Activated T-helper 1 cell treated with anti-CD3 and anti-CD28 coated beads, Interleukin-12 subunit alpha, Interleukin-12 subunit beta, Interleukin-2, Interleukin-4 antibody, amounts not matched to agents 30 ng/mL and 10 ng/mL and 1 ng/mL, durations not matched to agents 14 hours and 24 hours and 36 hours (primary cell): ENCODE results near the gene PRKG1. TPM values are rescaled to one million over a fixed set of nuclear protein-coding genes. Genes with fewer than 3 reads are reported as not detected.
"Not testable (repeated sequence)": the region's sequence is repeated elsewhere in the genome, so short reads cannot be mapped to it uniquely, and the experiment has no call there.

ENCODE experiments used
- DNase-seq: peaks from one replicate; pipeline ENCODE4 v3.0.0; 2021; ENCODE audit warnings: low spot score
- H3K27ac Mint-ChIP-seq: one replicate; pipeline ENCODE4 v1.8.0; 2021; ENCODE audit warnings: mild to moderate bottlenecking, mixed read lengths
- H3K27me3 Mint-ChIP-seq: one replicate; pipeline ENCODE4 v1.8.0; 2022; ENCODE audit warnings: mild to moderate bottlenecking, moderate library complexity, mixed read lengths; ENCODE audit not compliant: insufficient read depth
- H3K36me3 Mint-ChIP-seq: one replicate; pipeline ENCODE4 v1.8.0; 2021; ENCODE audit warnings: low read depth, mixed read lengths
- H3K4me1 Mint-ChIP-seq: one replicate; pipeline ENCODE4 v1.8.0; 2021; ENCODE audit warnings: low read depth, mixed read lengths
- H3K4me3 Mint-ChIP-seq: one replicate; pipeline ENCODE4 v1.8.0; 2021; ENCODE audit warnings: mild to moderate bottlenecking, moderate library complexity, mixed read lengths
- H3K9me3 Mint-ChIP-seq: one replicate; pipeline ENCODE4 v1.8.0; 2021; ENCODE audit warnings: mixed read lengths
- intact Hi-C: fragments of 100-400 bp; cut with micrococcal nuclease; formaldehyde crosslinking; loops from one replicate; pipeline ENCODE4 v1.15.1; 2024
- total RNA-seq: library from RNA; stranded (reverse); gene quantifications from 2 replicates; pipeline ENCODE4 v1.2.3, GENCODE V29; 2022

The PRKG1 gene
- total RNA-seq, 1 donor from 2014 or later, result not detected

- intact Hi-C loops, result no loop called here
- H3K36me3 Mint-ChIP-seq, result no peaks in the 10 kb centered on the region
- H3K4me1 Mint-ChIP-seq, result no peaks in the 10 kb centered on the region
- no peak overlapping the region for H3K27ac Mint-ChIP-seq
- H3K9me3 Mint-ChIP-seq, result no peaks in the 10 kb centered on the region
- no peak overlapping the region for H3K4me3 Mint-ChIP-seq
- DNase-seq, result no peak
- H3K27me3 Mint-ChIP-seq, result peaks cover 2% of the 10 kb centered on the region
Measured at GRCh38 chr10:52019077-52019555, 944.8 kb downstream of the PRKG1 start.

DNA sequence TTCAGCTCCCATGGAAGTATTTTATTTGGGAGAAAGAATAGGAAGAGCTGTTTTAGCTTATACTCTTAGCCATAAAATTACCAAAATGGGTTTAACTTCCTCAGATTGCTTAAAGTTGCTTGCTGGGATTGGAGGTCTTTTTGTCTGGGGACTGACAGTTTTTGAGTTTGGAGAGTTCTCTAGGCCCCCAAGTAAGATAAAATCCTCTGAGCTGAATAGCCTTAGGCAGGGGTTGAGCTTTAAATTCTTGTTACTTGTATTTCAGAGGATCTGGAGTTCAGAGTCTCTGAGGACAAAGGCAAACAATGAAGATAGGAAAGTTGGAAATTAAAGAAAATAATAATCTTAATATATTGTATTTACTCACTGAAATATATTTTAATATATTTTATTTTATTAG lies 945.4 kb downstream of the PRKG1 start:
- H3K4me3 Mint-ChIP-seq, result no peak overlapping the region
- intact Hi-C loops, result no loop called here

DNA sequence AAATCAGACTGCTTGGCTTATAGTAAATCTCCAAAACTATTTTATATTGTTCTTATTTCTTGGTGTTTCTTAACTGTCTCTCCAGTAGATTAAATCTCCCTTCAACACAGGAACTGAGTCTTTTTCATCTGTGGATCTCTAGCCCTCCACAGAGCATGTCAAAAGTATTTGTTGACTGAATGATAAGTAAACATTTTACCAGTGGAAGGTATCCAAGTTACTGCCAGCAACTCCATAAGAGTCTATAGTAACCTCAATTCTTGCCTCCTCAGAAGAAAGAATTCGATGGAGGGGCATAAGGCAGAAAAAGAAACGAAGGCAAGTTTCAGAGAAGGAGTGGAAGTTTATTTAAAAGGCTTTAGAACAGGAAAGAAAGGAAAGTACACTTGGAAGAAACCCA lies 945.9 kb downstream of the PRKG1 start:
- no peak overlapping the region for H3K4me3 Mint-ChIP-seq
- H3K4me1 Mint-ChIP-seq, result no peaks in the 10 kb centered on the region
- H3K27ac Mint-ChIP-seq, result no peak overlapping the region
- H3K27me3 Mint-ChIP-seq, result peaks cover 2% of the 10 kb centered on the region
- DNase-seq, result no peak
- intact Hi-C loops, result no loop called here
- H3K36me3 Mint-ChIP-seq, result no peaks in the 10 kb centered on the region
- no peaks in the 10 kb centered on the region for H3K9me3 Mint-ChIP-seq

More for the DNA sequence above, 945.4 kb downstream of the PRKG1 start:
- Mint-ChIP-seq H3K9me3 (no peaks in the 10 kb centered on the region), H3K27me3 (peaks cover 2% of the 10 kb centered on the region), H3K27ac (no peak overlapping the region), H3K4me1 (no peaks in the 10 kb centered on the region), H3K36me3 (no peaks in the 10 kb centered on the region)
- no peak for DNase-seq

DNA sequence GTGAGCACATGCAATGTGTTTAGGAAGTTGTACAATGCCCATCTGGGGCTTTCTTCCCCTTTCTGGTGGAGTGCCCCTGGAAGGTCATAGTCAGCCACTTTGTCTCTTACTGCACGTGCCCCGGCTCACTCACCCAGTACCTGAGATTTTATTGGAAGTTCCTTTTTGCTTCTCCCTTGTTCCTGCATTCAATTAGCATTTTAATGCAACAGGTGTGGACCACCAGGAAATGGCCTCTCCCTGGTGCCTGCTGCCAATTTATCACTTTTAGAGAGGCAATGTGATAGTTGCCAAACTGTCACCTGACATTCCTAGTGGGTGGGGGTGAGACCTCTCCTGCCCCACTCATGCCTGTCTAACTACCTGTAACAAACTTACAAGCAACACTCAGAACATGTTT lies 946.4 kb downstream of the PRKG1 start:
- Mint-ChIP-seq H3K27ac (no peak overlapping the region), H3K27me3 (peaks cover 2% of the 10 kb centered on the region), H3K9me3 (no peaks in the 10 kb centered on the region), H3K36me3 (no peaks in the 10 kb centered on the region), H3K4me1 (no peaks in the 10 kb centered on the region), H3K4me3 (no peak overlapping the region)
- no peak for DNase-seq
- intact Hi-C loops, result no loop called here

DNA sequence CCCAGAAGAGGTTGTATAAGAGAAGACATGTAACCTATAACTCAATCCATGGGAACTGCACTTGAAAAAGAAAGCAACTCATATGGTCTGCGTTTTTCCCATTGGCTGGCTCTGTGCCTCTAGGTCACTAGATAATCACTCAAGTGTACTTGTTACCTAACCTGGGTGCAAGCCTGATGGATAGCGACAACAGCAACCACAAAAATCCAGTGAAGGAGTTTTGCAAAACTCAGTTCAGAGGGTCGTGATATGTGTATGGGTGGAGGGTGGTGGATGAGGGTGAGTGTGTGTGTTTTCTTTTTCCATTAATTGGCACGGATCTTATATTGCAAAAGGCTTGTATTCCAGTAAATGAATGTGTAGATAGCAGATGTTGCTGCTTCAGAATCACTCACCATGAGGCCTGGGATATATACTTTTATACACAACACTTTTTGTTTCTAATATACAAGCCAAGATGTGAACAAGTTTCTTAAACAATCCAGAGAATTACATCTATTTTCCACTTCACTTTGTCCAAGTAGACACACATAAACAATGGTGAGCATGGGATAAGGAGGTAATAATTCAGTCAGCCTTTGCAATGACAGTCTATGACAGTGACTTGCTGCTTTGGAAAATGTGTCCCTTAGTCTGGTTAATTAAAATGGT lies 952.9 kb downstream of the PRKG1 start:
- Mint-ChIP-seq H3K9me3 (no peaks in the 10 kb centered on the region), H3K36me3 (no peaks in the 10 kb centered on the region), H3K27ac (no peak overlapping the region), H3K27me3 (peaks cover 2% of the 10 kb centered on the region), H3K4me1 (no peaks in the 10 kb centered on the region), H3K4me3 (no peak overlapping the region)
- DNase-seq, result no peak
- intact Hi-C loops, result no loop called here

DNA sequence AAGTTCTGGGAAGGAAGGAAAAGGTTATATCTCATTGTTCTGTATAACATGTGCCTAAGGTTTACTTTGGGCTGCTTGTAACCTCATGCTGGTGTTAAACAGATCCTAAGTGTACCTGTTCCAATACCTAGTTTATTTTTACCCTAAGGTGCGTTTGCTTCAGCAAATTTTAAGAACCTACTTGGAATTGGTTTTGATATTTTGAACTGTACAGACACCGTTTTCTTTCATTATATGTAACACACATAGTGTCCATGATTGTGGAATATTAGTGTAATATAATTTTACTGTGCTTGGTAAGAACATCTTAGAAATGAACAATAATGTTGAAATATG lies 954.2 kb downstream of the PRKG1 start:
- Mint-ChIP-seq H3K36me3 (no peaks in the 10 kb centered on the region), H3K9me3 (no peaks in the 10 kb centered on the region), H3K27ac (no peak overlapping the region), H3K27me3 (no peaks in the 10 kb centered on the region), H3K4me1 (no peaks in the 10 kb centered on the region), H3K4me3 (no peak overlapping the region)
- DNase-seq, result no peak
- intact Hi-C loops, result no loop called here

GRCh38 chr10:52029628-52030027 lies 955.3 kb downstream of the PRKG1 start:
- Mint-ChIP-seq H3K4me3 (no peak overlapping the region), H3K27ac (no peak overlapping the region), H3K27me3 (no peaks in the 10 kb centered on the region), H3K9me3 (no peaks in the 10 kb centered on the region), H3K36me3 (no peaks in the 10 kb centered on the region), H3K4me1 (no peaks in the 10 kb centered on the region)
- no peak for DNase-seq
- intact Hi-C loops, result no loop called here

DNA sequence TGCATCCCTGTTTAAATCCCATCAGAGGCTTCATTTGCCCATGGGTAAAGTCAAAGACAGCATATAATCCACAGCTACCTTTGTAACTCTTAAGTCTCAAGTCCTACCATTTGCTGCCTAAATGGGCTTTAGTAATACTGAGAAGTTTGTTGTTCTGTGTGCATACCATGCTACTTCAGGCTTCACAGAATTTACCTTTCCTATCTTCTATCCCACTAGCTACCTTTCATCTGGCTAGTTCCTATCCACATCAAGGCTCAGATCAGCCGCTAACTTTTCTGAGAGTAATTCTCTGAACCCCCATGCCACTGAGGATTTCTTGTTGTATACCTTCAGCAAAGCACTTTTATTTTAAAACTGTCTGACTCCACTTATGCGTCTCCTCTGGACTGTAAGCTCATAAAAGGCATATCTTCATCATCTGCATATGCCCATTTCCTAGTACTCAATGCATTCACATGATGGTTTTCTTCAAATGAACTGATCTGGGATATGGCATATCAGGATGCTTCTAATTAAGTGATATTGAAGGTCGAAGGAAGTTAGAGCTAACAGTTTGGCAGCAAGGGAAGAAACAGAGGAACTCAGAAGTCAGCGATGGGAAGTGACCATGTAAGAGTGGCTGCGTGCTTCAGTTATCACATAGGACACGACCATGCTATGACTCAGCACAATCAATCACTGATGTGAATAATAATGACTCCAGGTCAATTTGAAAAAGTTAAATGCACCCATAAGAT lies 955.9 kb downstream of the PRKG1 start:
- H3K9me3 Mint-ChIP-seq, result no peaks in the 10 kb centered on the region
- H3K4me1 Mint-ChIP-seq, result no peaks in the 10 kb centered on the region
- intact Hi-C loops, result no loop called here
- no peak overlapping the region for H3K27ac Mint-ChIP-seq
- no peak for DNase-seq
- H3K36me3 Mint-ChIP-seq, result no peaks in the 10 kb centered on the region
- H3K27me3 Mint-ChIP-seq, result no peaks in the 10 kb centered on the region
- H3K4me3 Mint-ChIP-seq, result no peak overlapping the region

DNA sequence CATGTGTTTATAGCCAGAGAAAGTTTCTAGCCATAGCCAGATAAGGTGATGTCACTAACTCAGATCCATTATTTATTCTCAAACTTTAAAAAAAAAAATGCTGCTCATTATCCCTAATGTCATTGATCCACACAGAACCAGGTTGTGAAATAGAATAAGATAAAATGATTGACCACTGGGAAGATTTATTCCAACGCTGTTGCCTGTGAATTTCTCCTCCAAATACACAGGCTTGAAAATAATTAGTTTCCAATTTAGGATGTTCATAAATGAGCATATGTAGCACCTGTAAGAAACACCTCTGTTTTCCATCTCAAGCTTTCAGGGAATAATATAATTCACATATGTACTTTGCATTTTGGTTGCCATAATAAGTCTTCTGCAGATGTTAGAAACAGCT lies 956.7 kb downstream of the PRKG1 start:
- intact Hi-C loops, result no loop called here
- no peak for DNase-seq
- Mint-ChIP-seq H3K36me3 (no peaks in the 10 kb centered on the region), H3K4me3 (no peak overlapping the region), H3K27ac (no peak overlapping the region), H3K4me1 (no peaks in the 10 kb centered on the region), H3K9me3 (no peaks in the 10 kb centered on the region), H3K27me3 (no peaks in the 10 kb centered on the region)

DNA sequence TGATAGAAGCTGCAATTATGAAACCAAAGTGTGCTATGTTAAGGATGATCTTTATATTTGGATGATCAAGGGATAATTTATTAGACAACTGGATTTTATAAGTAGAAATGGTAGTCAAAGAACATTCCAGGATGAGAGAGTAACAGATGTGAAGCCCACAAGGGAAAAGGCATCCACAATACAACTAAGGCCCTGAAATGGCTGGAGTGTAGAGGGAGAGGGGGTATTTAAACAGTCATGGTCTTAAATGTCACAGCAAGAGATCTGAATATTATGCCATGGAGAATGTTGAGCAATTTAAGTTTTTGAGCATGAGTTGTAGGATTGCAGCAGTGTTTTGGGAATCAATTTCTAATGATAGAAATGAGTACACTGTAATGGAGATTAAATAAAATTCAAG lies 957.5 kb downstream of the PRKG1 start:
- DNase-seq, result no peak
- Mint-ChIP-seq H3K27me3 (no peaks in the 10 kb centered on the region), H3K36me3 (no peaks in the 10 kb centered on the region), H3K9me3 (no peaks in the 10 kb centered on the region), H3K4me3 (no peak overlapping the region), H3K4me1 (no peaks in the 10 kb centered on the region), H3K27ac (no peak overlapping the region)
- intact Hi-C loops, result no loop called here

DNA sequence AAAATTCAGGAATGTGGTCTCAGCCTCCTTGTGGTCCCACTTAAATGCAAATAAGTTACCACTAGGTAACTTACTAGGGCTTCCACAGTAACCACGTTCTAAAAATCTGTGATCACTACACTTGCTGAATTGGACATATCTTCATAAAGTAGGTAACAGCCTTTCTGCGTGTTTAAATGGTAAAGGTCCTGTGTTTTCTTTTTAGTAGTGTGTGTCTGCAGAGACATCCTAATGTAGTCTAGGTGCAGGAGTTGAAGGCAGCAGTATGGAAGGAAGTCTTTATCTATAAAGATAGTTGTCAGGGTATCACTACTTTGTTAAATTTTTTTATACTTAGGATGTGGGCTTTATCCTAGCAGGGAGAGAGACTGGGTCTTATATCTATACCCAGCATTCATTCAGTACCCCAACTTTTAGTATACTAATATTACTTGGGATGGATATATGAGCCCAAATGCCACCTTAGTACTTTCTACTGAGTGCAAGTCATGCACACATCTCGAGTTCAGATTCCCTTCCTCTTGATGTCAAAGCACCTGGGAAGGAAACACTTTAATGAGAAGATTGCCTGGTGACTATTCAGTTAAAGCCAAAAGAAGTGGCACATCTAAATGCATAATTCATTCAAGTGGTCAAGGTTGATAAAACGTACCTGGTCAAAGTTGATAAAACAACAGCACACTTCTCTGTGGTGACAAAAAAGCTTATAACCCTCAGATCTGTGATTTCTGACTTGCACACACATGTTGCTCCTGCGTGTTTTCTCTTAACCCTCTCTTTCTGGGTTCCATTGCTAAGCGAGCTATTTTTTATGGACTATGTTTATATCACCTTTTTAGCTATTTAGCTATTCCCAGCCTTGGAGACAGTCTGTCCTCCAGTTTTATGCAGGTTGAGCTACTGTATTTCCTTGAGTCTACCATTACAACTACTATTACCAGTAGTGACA lies 958.7 kb downstream of the PRKG1 start:
- intact Hi-C loops, result no loop called here
- no peak overlapping the region for H3K27ac Mint-ChIP-seq
- H3K36me3 Mint-ChIP-seq, result no peaks in the 10 kb centered on the region
- H3K4me1 Mint-ChIP-seq, result no peaks in the 10 kb centered on the region
- H3K4me3 Mint-ChIP-seq, result no peak overlapping the region
- no peaks in the 10 kb centered on the region for H3K9me3 Mint-ChIP-seq
- no peak for DNase-seq
- no peaks in the 10 kb centered on the region for H3K27me3 Mint-ChIP-seq

- H3K4me3 Mint-ChIP-seq, H3K4me1 Mint-ChIP-seq, H3K36me3 Mint-ChIP-seq, H3K27ac Mint-ChIP-seq, DNase-seq, H3K9me3 Mint-ChIP-seq, H3K27me3 Mint-ChIP-seq, intact Hi-C loops: not testable (repeated sequence)
Measured at GRCh38 chr10:52039002-52039793, 964.9 kb downstream of the PRKG1 start.
